Endometrium (tissue), 2 donors: ENCODE results near the gene CIBAR2.
"Not testable (repeated sequence)": the region's sequence is repeated elsewhere in the genome, so short reads cannot be mapped to it uniquely, and the experiment has no call there.

Source experiments
- FAIRE-seq: peaks from 2 replicates; lab custom pipeline; 2012; peaks lifted over from hg19 to GRCh38; lab: Jason Lieb, UNC
- donor health status: control.
- donor health status: control.

CIBAR2 gene

DNA sequence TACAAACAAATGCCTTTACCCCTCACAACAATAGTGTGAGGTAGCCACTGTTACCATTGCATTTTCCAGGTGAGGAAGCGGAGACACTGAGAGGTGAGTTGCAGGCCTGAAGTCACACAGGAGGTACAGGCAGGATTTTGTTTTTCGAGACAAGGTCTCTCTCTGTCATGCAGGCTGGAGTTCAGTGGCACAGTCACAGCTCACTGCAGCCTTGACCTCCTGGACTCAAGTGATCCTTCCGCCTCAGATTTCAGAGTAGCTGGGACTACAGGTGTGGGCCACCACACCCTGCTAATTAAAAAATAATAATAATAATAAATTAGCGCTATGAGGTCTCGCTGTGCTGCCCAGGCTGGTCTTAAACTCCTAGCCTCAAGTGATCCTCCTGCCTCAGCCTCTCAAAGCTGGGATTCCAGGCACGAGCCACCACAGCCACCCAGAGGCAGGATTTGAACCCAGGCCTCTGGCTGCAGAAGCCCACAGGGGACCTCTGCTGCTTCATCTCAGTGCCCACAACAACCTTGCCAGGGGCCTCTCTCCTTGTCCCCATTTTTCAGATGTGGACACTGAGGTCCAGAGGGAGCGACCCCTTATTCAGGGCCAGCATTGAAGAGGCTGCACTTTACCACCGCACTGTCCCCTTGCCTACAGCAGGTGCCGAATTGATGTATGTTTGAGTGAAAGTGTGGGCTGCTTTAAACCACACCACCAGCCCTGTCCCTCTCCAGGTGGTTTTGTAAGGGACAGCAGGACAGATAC lies 16.0 kb upstream of the CIBAR2 start:
- FAIRE-seq, result no peak

DNA sequence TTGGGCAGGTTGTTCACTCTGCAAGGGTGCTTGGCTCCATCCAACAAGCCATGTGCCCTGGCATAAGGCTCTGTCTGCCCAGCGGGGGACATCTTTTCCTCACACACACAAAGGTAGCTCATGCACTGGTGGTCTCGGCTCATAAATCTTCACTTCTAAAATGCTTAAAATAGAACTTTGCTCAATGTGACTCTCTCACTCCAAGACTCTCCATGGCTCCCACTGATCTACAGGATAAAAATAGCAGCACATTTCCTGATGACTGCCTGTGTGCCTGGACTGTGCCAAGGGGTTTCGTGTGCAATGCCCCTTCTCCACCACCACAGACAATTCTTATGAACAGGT lies 15.1 kb upstream of the CIBAR2 start:
- no peak for FAIRE-seq

- FAIRE-seq, result no peak
Observed at GRCh38 chr16:85126705-85127378, 14.6 kb upstream of the CIBAR2 start.

GRCh38 chr16:85126394-85126704 lies 14.1 kb upstream of the CIBAR2 start:
- no peak for FAIRE-seq

- no peak for FAIRE-seq
Observed at GRCh38 chr16:85125570-85126393, 13.5 kb upstream of the CIBAR2 start.

DNA sequence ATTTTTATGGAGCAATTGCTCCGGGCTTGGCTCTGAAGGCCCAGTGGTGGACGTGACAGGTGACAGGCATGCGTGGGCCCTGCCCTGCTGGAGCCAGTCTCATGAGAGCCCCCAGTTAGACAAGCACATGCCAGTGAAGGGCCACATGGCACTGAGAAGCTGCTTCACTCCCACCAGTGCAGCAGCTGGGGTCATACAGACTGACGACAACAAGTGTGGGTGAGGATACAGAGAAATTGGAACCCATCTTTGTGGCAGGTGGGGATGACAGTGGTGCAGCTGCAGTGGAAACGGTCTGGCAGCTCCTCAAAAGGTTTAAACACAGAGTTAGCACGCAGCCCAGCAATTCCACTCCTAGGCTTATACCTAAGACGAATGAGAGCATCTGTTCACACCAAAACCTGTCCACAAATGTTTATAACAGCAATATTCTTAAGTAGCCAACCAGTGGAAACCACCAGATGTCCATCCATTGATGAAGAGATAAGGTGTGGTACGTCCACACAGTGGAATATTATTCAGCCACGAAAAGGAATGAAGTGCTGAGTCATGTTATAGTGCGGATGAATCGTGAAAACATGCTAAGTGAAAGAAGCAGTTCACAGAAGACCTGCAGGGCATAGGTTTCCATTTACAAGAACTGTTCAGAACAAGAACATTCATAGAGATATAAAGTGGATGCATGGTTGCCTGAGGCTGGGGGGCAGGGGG lies 12.5 kb upstream of the CIBAR2 start:
- FAIRE-seq, result no peak

- no peak for FAIRE-seq
Observed at GRCh38 chr16:85123891-85124635, 11.8 kb upstream of the CIBAR2 start.

- not testable (repeated sequence) for FAIRE-seq
Observed at GRCh38 chr16:85123441-85123840, 11.2 kb upstream of the CIBAR2 start.

- FAIRE-seq, result no peak
Observed at GRCh38 chr16:85120006-85120340, 7.7 kb upstream of the CIBAR2 start.

GRCh38 chr16:85117418-85117817 lies 5.1 kb upstream of the CIBAR2 start:
- no peak for FAIRE-seq

DNA sequence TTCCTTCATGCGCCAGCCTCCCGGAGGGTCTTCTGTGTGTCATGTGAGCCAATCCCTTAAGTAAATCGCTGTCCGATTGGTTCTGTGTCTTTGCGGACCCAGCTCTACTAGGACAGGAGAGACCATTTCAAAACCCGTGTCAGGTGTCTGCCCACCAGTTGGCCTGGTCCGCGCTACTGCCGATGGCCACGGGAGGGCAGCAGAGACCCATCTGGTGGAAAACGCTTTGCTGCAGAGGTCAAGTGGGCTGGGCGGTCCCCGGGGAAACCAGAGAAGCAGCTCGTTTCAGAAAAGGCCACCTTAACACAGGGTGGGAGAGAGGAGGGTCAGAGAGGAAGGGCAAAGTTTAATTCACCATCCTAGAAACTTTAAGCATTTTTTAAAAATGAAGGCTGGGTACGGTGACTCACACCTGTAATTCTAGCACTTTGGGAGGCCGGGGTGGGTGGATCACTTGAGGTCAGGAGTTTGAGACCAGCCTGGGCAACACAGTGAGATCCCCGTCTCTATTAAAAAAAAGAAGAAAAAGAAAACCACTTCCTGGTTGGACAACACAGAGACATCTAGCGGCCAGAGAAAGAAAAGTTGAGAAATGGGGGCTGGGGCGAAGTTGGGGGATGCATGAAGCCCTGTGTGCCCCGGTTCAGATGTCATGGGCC lies 2.8 kb upstream of the CIBAR2 start:
- peak; percentile 73 for FAIRE-seq

GRCh38 chr16:85113913-85114312 lies 1.6 kb upstream of the CIBAR2 start:
- no peak for FAIRE-seq

GRCh38 chr16:85113168-85113733 lies 979 bp upstream of the CIBAR2 start:
- FAIRE-seq, result no peak

- FAIRE-seq, result no peak
Observed at GRCh38 chr16:85111184-85111583, 1.1 kb downstream of the CIBAR2 start.

GRCh38 chr16:85110105-85110504 lies 2.2 kb downstream of the CIBAR2 start:
- FAIRE-seq, result no peak

DNA sequence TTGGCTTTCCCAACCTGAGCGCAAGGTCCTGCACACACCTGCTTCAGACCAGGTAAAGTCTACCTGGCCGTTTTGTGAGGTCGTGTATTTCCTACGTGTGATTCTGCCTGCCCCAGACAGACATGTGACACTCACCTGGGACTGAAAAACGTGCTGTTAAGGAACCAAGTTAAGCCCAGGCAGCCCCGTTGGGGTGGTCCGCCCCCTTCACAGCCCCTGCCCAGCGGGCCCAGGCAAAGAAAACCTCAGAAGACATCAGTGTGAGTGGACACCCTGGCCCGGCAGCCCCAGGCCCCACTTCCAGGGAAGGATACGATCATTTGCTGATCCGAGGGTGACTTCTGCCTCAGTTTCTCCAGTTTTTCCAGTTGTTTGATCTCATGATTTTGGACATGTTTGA lies 4.7 kb downstream of the CIBAR2 start:
- no peak for FAIRE-seq

GRCh38 chr16:85107083-85107482 lies 5.2 kb downstream of the CIBAR2 start:
- FAIRE-seq, result no peak

- FAIRE-seq, result no peak
Observed at GRCh38 chr16:85105475-85105874, 6.8 kb downstream of the CIBAR2 start.

GRCh38 chr16:85104821-85105391 lies 7.4 kb downstream of the CIBAR2 start:
- no peak for FAIRE-seq

GRCh38 chr16:85104147-85104546 lies 8.1 kb downstream of the CIBAR2 start:
- FAIRE-seq, result no peak
